HL-60 (cell line): ENCODE data around the gene LINS1.

ENCODE experiments used
- DNase-seq, 2 experiments: peaks; one replicate each; pipeline ENCODE4 v3.0.0-alpha.2; 2010 to 2020; ENCODE audit warnings: low read depth in 1 of 2, low spot score in 1 of 2
- H3K27ac ChIP-seq: fragments of 250-450 bp; sonication (Bioruptor Pico); replicated peaks from 2 replicates; pipeline ENCODE4 v1.5.1; 2020; ENCODE audit warnings: mild to moderate bottlenecking, moderate library complexity
- H3K27me3 ChIP-seq: fragments of 250-450 bp; sonication (Bioruptor Pico); 2 replicates; pipeline ENCODE4 v1.5.1; 2021; ENCODE audit warnings: mild to moderate bottlenecking, moderate library complexity; ENCODE audit not compliant: insufficient read depth, poor library complexity, severe bottlenecking
- H3K4me3 ChIP-seq: replicated peaks from 2 replicates; pipeline ENCODE4 v1.5.1; 2011; ENCODE audit warnings: mild to moderate bottlenecking, control low read depth, low read length; ENCODE audit not compliant: insufficient read depth
- CTCF ChIP-seq: IDR thresholded peaks from one replicate; pipeline ENCODE4 v1.5.1; 2011; ENCODE audit warnings: low read length, control low read depth, inconsistent platforms; ENCODE audit not compliant: insufficient read depth
- GABPA ChIP-seq: IDR thresholded peaks from 2 replicates; pipeline ENCODE4 v1.6.1; 2012; ENCODE audit warnings: low read depth
- POLR2AphosphoS5 ChIP-seq: IDR thresholded peaks from 2 replicates; pipeline ENCODE4 v1.6.1; 2012; ENCODE audit warnings: low read depth
- REST ChIP-seq: IDR thresholded peaks from 2 replicates; pipeline ENCODE4 v1.6.1; 2012; ENCODE audit warnings: low read depth; ENCODE audit not compliant: insufficient replicate concordance
- SPI1 ChIP-seq: IDR thresholded peaks from 2 replicates; pipeline ENCODE4 v1.6.1; 2012; ENCODE audit warnings: low read depth, mild to moderate bottlenecking, borderline replicate concordance

LINS1 gene

DNA sequence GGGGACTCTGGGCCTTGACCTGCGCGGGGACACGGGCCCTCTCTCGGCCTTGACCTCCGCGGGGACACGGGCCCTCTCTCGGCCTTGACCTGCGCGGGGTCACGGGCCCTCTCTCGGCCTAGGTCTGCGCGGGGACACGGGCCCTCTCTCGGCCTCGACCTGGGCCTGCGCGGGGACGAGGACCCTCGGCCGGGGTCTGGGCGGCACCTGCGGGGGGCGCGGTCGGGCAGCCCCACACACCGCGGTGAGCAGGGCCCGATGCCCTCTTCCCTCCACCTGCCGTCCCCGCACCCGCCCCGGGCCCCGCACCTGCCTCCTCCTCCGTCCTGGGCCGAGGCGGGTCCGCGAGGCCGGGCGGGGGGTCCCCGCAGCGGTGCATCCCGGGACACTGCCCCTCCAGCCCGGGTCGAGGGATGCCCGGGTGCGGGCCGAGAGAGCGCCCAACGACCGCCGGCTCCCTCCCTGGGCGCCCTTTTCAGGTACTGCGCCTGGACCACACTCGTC, 57.6 kb downstream of the LINS1 start:
- TF ChIP-seq REST, result no peak
- TF ChIP-seq POLR2AphosphoS5, result no peak
- no peak for TF ChIP-seq GABPA
- TF ChIP-seq SPI1, result no peak
- no peak for TF ChIP-seq CTCF
- Histone ChIP-seq H3K27ac (no peak overlapping the region), H3K27me3 (no peaks in the 10 kb centered on the region), H3K4me3 (no peak overlapping the region)
- no peak for DNase-seq

DNA sequence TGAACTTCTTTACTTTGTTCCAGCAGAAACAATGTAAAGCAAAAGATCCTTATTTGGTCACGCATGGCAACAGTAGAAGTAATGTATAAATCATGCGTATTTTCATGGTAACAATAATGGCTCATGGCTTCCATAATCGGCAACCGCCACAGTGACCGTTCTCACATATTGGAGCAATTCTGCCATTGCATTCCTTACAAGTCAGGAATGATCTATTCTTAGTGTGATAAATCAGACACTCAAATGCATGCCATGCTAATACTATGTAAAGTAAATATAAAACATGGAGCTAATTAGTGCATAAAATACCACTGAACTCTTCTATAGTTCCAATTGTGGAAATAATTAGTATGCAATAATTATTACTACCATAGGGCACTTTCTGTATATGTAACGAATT, 59.7 kb downstream of the LINS1 start:
- DNase-seq, result no peak
- no peak overlapping the region for H3K4me3 ChIP-seq
- H3K27ac ChIP-seq, result no peak overlapping the region
- TF ChIP-seq CTCF (no peak), SPI1 (no peak), GABPA (no peak), REST (no peak), POLR2AphosphoS5 (no peak)
- H3K27me3 ChIP-seq, result no peaks in the 10 kb centered on the region

- TF ChIP-seq REST (no peak), SPI1 (peak; percentile 99), GABPA (no peak), CTCF (no peak), POLR2AphosphoS5 (peak; percentile 57; the same call in 1 of the 2 replicates)
- peak; percentile 91 to 93 for DNase-seq
- peak overlapping the region; percentile 75 for H3K27ac ChIP-seq
- no peaks in the 10 kb centered on the region for H3K27me3 ChIP-seq
- no peak overlapping the region for H3K4me3 ChIP-seq
Observed at GRCh38 chr15:100537331-100537730, 64.7 kb downstream of the LINS1 start.
